Testis (tissue), 3 donors: ENCODE data around the gene FBLN5. TPM values are rescaled to one million over a fixed set of nuclear protein-coding genes. Genes with fewer than 3 reads are reported as not detected.
A peak's percentile ranks its signal among the peaks of the same experiment; 100 is the strongest.

Source experiments
- DNase-seq: peaks from one replicate; pipeline ENCODE4 v3.0.0-alpha.2; 2019
- H3K27ac ChIP-seq, 2 donors: fragments of 200-600 bp; sonication (generic); one replicate each; pipeline ENCODE4 v1.5.1; 2019
- H3K27me3 ChIP-seq: fragments of 200-600 bp; sonication (generic); one replicate; pipeline ENCODE4 v1.5.1; 2019
- H3K36me3 ChIP-seq: fragments of 200-600 bp; sonication (generic); one replicate; pipeline ENCODE4 v1.5.1; 2017; ENCODE audit warnings: low read depth; ENCODE audit errors: missing control alignments
- H3K4me1 ChIP-seq: fragments of 200-600 bp; sonication (generic); one replicate; pipeline ENCODE4 v1.5.1; 2019
- H3K4me3 ChIP-seq, 2 donors: fragments of 200-600 bp; sonication (generic); one replicate each; pipeline ENCODE4 v1.5.1; 2017 to 2019
- H3K9me3 ChIP-seq: fragments of 200-600 bp; sonication (generic); one replicate; pipeline ENCODE4 v1.5.1; 2017
- POLR2A ChIP-seq: fragments of 450-650 bp; IDR thresholded peaks from one replicate; pipeline ENCODE4 v1.6.1; 2017; ENCODE audit warnings: antibody characterized with exemption, mild to moderate bottlenecking, moderate library complexity
- WGBS, 2 donors: methylation state at CpG; one replicate each; pipeline ENCODE4 v1.1.5; 2018; 5-methylcytosine and 5-hydroxymethylcytosine counted together
- intact Hi-C: fragments of 100-400 bp; cut with DNase I; formaldehyde crosslinking; loops from one replicate; pipeline ENCODE4 v1.15.1; 2023; ENCODE audit warnings: low total_unique reads
- polyA plus RNA-seq: library from polyadenylated mRNA; stranded (reverse); fragments of 350-450 nt; fragmentation: Illumina TruSeq; extraction: RNeasy Lipid Tissue Mini Kit (QIAGEN cat#74804); gene quantifications from one replicate; pipeline ENCODE4 v1.2.3, GENCODE V29; 2014; ENCODE audit warnings: low read depth, low replicate concordance; ENCODE audit not compliant: insufficient read depth
- total RNA-seq, 2 donors: library from RNA; depleted of rRNA; stranded (reverse); fragments of >200 nt; gene quantifications; one replicate each; pipeline ENCODE4 v1.2.3, GENCODE V29; 2016
- TF ChIP-seq, protein P1 (sequence below), 3 experiments: fragments of 450-650 bp in 2 of 3; fragments of 200-600 bp in 1 of 3; sonication (generic) in 1 of 3; IDR thresholded peaks; one replicate each; pipeline ENCODE4 v1.5.1; 2016 to 2019; ENCODE audit warnings: antibody characterized with exemption in 3 of 3, mild to moderate bottlenecking in 2 of 3, moderate library complexity in 1 of 3

Gene FBLN5
- total and polyA plus RNA-seq, 3 donors from 2014 or later = 88.1 to 118 (median 110) TPM

DNA sequence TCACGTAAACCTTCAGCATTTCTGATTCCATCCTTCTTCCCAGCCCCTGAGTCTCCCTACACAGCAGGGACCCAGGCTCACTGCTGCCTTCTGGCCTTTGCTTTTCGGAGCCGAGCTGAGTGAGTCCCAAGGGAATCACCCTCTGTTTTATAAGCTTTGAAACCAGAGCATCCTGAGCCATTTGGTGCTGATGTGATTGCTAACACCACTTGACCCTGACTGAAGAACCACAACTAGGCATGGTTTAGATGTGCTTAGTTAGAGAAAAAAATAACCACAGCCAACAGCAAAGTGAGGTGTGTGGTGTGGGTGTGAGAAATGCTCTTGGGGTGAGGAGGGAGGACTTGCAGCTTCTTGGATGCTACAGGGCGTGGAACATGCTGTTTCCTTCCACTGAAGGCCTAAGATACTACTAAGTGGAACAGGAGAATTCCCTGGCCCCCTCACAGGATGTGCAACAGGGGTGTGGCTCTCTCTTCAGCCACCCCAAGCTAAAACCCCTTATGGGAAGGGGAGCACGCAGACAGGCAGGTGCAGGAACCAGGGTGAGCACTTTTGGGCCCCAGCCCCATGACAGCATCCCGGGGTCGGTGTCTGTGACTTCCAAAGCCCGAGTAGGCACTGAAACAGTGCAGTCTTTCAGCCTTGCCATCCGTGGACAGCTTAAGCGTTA is 80.0 kb downstream of the FBLN5 start, which contains the start of gene TC2N:
TSS of gene TC2N (minus strand) at position 221 of the 673 bp plus-strand sequence. CDS start 53,767 bp downstream, outside the sequence.
- H3K27me3 ChIP-seq = no peaks in the 10 kb centered on the region
- TF ChIP-seq, protein P1, sequence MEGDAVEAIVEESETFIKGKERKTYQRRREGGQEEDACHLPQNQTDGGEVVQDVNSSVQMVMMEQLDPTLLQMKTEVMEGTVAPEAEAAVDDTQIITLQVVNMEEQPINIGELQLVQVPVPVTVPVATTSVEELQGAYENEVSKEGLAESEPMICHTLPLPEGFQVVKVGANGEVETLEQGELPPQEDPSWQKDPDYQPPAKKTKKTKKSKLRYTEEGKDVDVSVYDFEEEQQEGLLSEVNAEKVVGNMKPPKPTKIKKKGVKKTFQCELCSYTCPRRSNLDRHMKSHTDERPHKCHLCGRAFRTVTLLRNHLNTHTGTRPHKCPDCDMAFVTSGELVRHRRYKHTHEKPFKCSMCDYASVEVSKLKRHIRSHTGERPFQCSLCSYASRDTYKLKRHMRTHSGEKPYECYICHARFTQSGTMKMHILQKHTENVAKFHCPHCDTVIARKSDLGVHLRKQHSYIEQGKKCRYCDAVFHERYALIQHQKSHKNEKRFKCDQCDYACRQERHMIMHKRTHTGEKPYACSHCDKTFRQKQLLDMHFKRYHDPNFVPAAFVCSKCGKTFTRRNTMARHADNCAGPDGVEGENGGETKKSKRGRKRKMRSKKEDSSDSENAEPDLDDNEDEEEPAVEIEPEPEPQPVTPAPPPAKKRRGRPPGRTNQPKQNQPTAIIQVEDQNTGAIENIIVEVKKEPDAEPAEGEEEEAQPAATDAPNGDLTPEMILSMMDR (IDR thresholded peaks at IDR 0.05) = no peak
- no peak for TF ChIP-seq POLR2A
- WGBS, 2 donors = 84 to 88% methylated on average over 9 to 10 of the region's 10 CpGs

DNA sequence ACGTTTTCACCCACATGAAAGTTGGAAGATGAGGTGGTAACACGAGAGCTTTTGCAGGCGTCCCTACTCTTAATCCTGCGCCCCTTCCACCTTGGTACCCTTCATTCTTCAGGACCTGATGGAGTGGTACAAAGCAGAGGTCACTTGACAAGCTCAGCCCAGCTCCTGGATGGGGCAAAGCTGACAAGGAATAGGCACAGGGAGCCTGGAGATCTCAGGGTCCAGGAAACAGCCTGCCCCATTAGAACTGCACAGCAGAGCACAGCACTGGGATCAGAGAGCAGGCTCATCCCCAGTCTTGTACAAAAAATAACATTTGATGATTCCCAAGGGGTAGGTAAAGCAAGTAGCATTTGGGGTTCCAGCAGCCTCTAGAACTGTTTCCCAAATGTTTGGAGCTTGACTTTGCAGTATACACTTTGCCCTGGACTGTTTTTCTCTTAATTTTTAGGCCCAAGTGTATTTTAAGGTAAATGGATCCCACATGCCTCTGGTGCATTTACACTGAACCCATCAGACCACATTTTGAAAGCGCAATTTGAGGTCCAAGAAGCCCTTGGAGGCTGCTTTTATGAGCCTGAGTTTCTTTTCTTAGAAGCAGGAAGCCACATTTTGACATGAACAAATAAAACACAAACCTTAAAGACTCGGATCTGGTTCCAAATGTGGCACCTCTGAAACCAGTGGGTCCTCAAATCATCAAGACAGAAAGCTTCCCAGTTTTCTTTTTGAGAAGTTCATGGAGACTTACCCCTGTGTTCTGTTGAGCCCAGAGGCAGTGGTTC is 80.8 kb downstream of the FBLN5 start:
- no peak overlapping the region for H3K4me3 ChIP-seq
- intact Hi-C loops = no loop called here

More for the DNA sequence above, 80.0 kb downstream of the FBLN5 start, which contains the start of gene TC2N:
- no peaks in the 10 kb centered on the region for H3K4me1 ChIP-seq
- no peak within 1 kb of the TSS for H3K4me3 ChIP-seq
- intact Hi-C loops = no loop called here
- H3K27ac ChIP-seq = peak within 1 kb of the TSS in 1 of 2 donors; percentile 51
- H3K36me3 ChIP-seq = no peaks in the 10 kb centered on the region
- H3K9me3 ChIP-seq = no peaks in the 10 kb centered on the region
- no peak for DNase-seq

DNA sequence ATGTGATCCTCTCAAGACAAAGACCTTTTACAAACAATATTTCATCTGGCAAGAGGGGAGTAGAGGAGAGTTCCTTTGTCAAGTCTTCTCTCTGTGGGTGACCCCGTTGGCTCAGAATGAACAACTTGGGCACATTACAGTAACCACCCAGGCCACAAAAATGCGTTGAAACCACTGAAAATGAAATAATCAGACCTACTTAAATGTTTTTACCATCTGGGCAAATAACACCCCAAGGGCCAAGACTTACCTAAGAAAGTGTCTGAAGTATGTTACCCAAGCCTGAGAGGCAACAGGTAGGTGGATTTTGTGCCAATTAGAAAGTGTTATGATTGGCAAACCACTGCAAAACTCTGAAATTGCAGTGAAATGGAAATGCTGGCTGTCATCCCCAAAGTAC is 81.4 kb downstream of the FBLN5 start:
- TF ChIP-seq, protein P1 (IDR thresholded peaks at IDR 0.05) = no peak
- no peak for TF ChIP-seq POLR2A
- no peak overlapping the region for H3K4me3 ChIP-seq
- no peaks in the 10 kb centered on the region for H3K36me3 ChIP-seq
- no peaks in the 10 kb centered on the region for H3K4me1 ChIP-seq
- no peak for DNase-seq
- WGBS, 2 donors = 67 to 70% methylated on average over 2 of the region's 2 CpGs
- intact Hi-C loops = no loop called here
- H3K27ac ChIP-seq = peak overlapping the region in 1 of 2 donors; percentile 51
- H3K9me3 ChIP-seq = no peaks in the 10 kb centered on the region
- no peaks in the 10 kb centered on the region for H3K27me3 ChIP-seq

More for the DNA sequence above, 80.8 kb downstream of the FBLN5 start:
- Histone ChIP-seq H3K4me1 (no peaks in the 10 kb centered on the region), H3K27ac (peak overlapping the region in 1 of 2 donors; percentile 51), H3K9me3 (no peaks in the 10 kb centered on the region), H3K36me3 (no peaks in the 10 kb centered on the region), H3K27me3 (no peaks in the 10 kb centered on the region)
- 76 to 77% methylated on average over 6 of the region's 6 CpGs for WGBS, 2 donors
- TF ChIP-seq, protein P1 (IDR thresholded peaks at IDR 0.05) = no peak
- no peak for TF ChIP-seq POLR2A
- no peak for DNase-seq

DNA sequence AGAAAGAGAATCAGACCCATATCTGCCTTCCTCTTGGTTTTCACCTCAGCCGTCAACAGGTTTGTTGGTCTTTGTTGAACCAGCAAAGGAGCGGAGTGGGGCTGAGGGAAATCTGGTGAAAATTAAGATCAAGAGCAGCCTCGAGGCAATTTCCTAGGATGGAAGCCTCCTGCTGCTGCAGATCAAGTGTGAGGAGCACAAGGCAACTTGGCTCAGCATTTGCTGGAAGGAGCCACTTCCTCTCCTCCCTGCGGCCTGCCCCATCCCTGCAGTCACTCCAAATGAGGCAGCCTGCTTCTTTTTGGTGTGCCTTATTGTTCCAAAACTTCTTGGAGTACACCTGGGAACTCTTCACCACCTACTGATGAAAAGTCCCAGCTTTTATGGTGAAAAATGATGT is 85.1 kb downstream of the FBLN5 start:
- no peak for DNase-seq
- 76 to 78% methylated on average over 4 of the region's 4 CpGs for WGBS, 2 donors
- H3K36me3 ChIP-seq = no peaks in the 10 kb centered on the region
- H3K4me3 ChIP-seq = no peak overlapping the region
- no peaks in the 10 kb centered on the region for H3K9me3 ChIP-seq
- no peak overlapping the region for H3K27ac ChIP-seq
- no peaks in the 10 kb centered on the region for H3K4me1 ChIP-seq
- H3K27me3 ChIP-seq = no peaks in the 10 kb centered on the region
- intact Hi-C loops = no loop called here
- TF ChIP-seq, protein P1 (IDR thresholded peaks at IDR 0.05) = no peak
- TF ChIP-seq POLR2A = no peak
